Kidney (tissue), 14 donors: ENCODE measurements around the gene LGALS7. TPM values are rescaled to one million over a fixed set of nuclear protein-coding genes. Genes with fewer than 3 reads are reported as not detected.
A peak's percentile ranks its signal among the peaks of the same experiment; 100 is the strongest.
"Not testable (repeated sequence)": the region's sequence is repeated elsewhere in the genome, so short reads cannot be mapped to it uniquely, and the experiment has no call there.

Experiments used
- DNase-seq, 5 donors: peaks; one replicate each; pipeline ENCODE4 v3.0.0-alpha.2; 2013 to 2020
- FAIRE-seq: peaks from 2 replicates; lab custom pipeline; 2012; peaks lifted over from hg19 to GRCh38; lab: Jason Lieb, UNC
- H3K27ac ChIP-seq, 2 donors: one replicate each; pipeline ENCODE4 v1.7.0; 2013; ENCODE audit warnings: low read depth in 2 of 2, low read length in 2 of 2, inconsistent platforms in 1 of 2
- H3K27me3 ChIP-seq: one replicate; pipeline ENCODE4 v1.7.1; 2013; ENCODE audit warnings: low read length, inconsistent platforms; ENCODE audit not compliant: control insufficient read depth, insufficient read depth
- H3K36me3 ChIP-seq, 3 donors: one replicate each; pipeline versions ENCODE4 v1.7.0 to v1.7.1; 2013; ENCODE audit warnings: low read length in 3 of 3, control low read depth in 1 of 3, inconsistent platforms in 1 of 3; ENCODE audit not compliant: insufficient read depth in 3 of 3, control insufficient read depth in 2 of 3
- H3K4me1 ChIP-seq, 3 donors: one replicate each; pipeline versions ENCODE4 v1.7.0 to v1.7.1; 2013; ENCODE audit warnings: low read length in 3 of 3, inconsistent platforms in 1 of 3, low read depth in 1 of 3; ENCODE audit not compliant: control insufficient read depth in 2 of 3, insufficient read depth in 2 of 3
- H3K4me3 ChIP-seq, 3 donors: one replicate each; pipeline versions ENCODE4 v1.7.0 to v1.8.1; 2013; ENCODE audit warnings: low read length in 3 of 3, control low read depth in 1 of 3, inconsistent platforms in 1 of 3
- H3K9ac ChIP-seq, 3 donors: one replicate each; pipeline versions ENCODE4 v1.7.0 to v1.7.1; 2013; ENCODE audit warnings: low read length in 3 of 3, control low read depth in 1 of 3, inconsistent platforms in 1 of 3
- H3K9me3 ChIP-seq, 3 donors: one replicate each; pipeline versions ENCODE4 v1.7.0 to v1.7.1; 2013; ENCODE audit warnings: low read length in 3 of 3, control low read depth in 1 of 3, inconsistent platforms in 1 of 3; ENCODE audit not compliant: control insufficient read depth in 2 of 3, insufficient read depth in 1 of 3
- intact Hi-C: fragments of 100-400 bp; cut with DNase I; formaldehyde crosslinking; loops from one replicate; pipeline ENCODE4 v1.11.1; 2022
- polyA plus RNA-seq: library from polyadenylated mRNA; stranded (reverse); fragments of 350-450 nt; fragmentation: Illumina TruSeq; extraction: RNeasy Lipid Tissue Mini Kit (QIAGEN cat#74804); gene quantifications from one replicate; pipeline ENCODE4 v1.2.3, GENCODE V29; 2014; ENCODE audit warnings: low read depth, low replicate concordance; ENCODE audit not compliant: insufficient read depth
- total RNA-seq: library from RNA; stranded (reverse); fragmentation: NEBNext Ultra II Directional; extraction: Animal tissue kit (Norgen Biotek cat#: 25700); gene quantifications from one replicate; pipeline ENCODE4 v1.2.1, GENCODE V29; 2021
- TF ChIP-seq, protein P1 (sequence below): IDR thresholded peaks from 3 replicates; pipeline ENCODE4 v1.5.1; 2012; ENCODE audit warnings: mild to moderate bottlenecking, moderate library complexity, borderline replicate concordance; ENCODE audit not compliant: insufficient read depth; ENCODE audit errors: extremely low read depth
- donor health status: control.
- donor health status: control.
- donor health status: control.
- donor health status: control.
- donor health status: control.
- donor health status: DM: yes; HTN: yes; CAD: no.
- donor health status: Normal renal cell carcinoma (clear cell type).

Gene LGALS7
- total and polyA plus RNA-seq, 2 donors from 2014 or later, result 1.3 TPM; not detected in 1

DNA sequence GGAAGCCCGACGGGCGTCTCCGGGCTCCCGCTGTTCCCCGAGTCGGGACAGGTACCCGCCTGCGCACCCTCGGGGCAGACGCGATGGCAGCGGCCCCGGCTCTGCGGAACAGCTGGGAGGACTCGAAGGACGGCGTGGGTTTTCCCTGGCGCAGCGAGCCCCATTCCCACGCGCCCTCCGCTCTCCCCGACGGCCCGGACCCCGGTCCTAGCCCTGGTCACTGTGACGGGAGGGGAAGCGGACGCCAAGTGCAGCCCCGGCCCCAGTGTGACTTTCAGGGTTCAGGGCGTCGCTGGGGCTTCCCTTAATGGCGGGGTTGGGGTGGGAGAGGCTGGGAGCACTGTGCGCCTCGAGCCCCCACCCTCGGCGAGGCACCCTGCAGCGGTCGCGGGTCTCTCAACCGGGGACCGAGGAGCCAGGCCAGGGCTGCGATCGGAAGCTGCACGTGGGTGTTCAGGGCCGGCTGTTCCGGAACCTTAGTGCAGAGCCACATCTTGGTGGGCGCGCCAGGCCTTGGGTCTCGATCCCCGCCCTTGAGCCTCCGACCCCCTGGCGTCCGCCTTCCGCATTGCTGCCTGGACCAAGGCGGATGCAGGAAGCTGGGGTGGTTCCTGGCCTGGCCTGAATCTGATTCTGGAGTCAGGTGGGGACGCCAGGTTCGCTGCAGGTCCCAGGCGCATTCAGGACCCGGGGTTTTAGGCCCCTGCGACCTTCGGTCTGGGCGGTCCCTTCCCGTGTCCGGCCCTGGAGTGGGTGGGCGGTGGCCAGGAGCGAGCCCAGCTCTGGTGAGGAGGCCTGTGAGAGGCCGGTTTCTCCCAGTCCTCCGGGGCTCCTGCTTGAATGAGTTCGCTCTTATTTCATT, 19.2 kb upstream of the LGALS7 start:
- DNase-seq (peak; percentile 43 to 85 (median 71)), FAIRE-seq (no peak)
- intact Hi-C loops, result no loop called here
- H3K27ac ChIP-seq, result peak overlapping the region in 1 of 2 donors; percentile 53
- H3K9ac ChIP-seq, result peak overlapping the region in 1 of 3 donors; percentile 26
- no peaks in the 10 kb centered on the region for H3K9me3 ChIP-seq
- H3K36me3 ChIP-seq, result no peaks in the 10 kb centered on the region
- H3K4me3 ChIP-seq, result peak overlapping the region in 1 of 3 donors; percentile 21
- no peaks in the 10 kb centered on the region for H3K27me3 ChIP-seq
- H3K4me1 ChIP-seq, result peaks cover 0 to 4% (median 0%) of the 10 kb centered on the region in 3 donors
- TF ChIP-seq, protein P1, sequence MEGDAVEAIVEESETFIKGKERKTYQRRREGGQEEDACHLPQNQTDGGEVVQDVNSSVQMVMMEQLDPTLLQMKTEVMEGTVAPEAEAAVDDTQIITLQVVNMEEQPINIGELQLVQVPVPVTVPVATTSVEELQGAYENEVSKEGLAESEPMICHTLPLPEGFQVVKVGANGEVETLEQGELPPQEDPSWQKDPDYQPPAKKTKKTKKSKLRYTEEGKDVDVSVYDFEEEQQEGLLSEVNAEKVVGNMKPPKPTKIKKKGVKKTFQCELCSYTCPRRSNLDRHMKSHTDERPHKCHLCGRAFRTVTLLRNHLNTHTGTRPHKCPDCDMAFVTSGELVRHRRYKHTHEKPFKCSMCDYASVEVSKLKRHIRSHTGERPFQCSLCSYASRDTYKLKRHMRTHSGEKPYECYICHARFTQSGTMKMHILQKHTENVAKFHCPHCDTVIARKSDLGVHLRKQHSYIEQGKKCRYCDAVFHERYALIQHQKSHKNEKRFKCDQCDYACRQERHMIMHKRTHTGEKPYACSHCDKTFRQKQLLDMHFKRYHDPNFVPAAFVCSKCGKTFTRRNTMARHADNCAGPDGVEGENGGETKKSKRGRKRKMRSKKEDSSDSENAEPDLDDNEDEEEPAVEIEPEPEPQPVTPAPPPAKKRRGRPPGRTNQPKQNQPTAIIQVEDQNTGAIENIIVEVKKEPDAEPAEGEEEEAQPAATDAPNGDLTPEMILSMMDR, result peak; percentile 23

DNA sequence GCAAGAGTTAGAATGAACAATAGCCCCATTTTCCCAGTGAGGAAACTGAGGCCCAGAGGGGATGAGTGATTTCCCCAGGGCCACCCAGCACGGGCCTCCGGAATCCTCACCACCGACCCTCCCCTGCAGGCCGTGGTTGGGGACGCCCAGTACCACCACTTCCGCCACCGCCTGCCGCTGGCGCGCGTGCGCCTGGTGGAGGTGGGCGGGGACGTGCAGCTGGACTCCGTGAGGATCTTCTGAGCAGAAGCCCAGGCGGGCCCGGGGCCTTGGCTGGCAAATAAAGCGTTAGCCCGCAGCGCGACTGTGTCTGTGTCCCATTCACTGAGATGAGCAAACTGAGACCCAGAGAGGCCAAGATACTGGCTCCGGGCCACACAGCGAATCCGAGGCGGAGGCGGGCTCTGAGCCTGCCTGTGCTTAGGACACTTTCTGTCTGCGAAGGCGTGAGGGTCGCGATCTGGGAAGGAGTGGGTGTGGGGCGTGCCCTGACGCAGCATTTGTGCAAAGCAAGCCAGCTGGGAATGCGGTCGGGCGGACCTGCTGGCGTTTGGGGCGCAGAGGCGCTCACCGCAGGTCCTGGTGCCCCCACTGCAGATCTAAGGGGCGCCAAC, 18.2 kb upstream of the LGALS7 start:
- H3K4me1 ChIP-seq, H3K4me3 ChIP-seq, H3K36me3 ChIP-seq, H3K9ac ChIP-seq, H3K9me3 ChIP-seq, H3K27ac ChIP-seq, intact Hi-C loops, H3K27me3 ChIP-seq, DNase-seq: not testable (repeated sequence)
- FAIRE-seq, result peak; percentile 33

DNA sequence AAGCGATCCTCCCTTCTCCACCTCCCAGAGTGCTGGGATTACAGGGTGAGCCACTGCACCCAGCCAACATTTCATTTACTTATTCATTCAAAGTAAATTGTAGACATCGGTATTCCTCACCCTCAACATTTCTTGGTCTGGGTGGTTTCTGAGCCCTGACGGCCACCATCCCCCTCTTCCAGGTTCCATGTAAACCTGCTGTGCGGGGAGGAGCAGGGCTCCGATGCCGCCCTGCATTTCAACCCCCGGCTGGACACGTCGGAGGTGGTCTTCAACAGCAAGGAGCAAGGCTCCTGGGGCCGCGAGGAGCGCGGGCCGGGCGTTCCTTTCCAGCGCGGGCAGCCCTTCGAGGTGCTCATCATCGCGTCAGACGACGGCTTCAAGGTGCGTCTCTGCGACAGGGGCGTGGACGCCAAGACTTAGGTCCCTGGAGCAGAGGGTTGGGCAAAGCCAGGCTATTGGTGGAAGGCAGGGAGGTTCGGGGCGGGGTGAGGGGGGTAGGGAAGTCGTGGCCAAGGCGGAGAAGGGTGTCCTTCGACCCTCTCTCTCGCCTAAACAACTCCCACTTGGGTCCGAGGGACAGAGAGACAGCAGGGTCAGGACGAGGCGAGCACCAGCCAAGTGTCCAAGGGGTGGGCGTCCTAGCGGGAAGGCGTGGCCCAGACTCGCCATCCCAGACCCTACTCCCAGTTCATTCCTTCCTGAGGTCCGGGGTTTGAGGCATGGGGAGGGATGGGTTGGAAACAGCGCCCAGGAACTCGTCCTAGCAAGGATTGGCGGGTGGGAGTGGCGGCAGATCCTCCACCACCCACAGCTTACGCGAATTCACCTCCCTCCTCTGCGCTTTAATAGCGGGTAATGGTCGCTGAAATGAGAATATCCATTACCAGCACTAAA, 17.4 kb upstream of the LGALS7 start:
- not testable (repeated sequence) for FAIRE-seq, H3K27ac ChIP-seq

DNA sequence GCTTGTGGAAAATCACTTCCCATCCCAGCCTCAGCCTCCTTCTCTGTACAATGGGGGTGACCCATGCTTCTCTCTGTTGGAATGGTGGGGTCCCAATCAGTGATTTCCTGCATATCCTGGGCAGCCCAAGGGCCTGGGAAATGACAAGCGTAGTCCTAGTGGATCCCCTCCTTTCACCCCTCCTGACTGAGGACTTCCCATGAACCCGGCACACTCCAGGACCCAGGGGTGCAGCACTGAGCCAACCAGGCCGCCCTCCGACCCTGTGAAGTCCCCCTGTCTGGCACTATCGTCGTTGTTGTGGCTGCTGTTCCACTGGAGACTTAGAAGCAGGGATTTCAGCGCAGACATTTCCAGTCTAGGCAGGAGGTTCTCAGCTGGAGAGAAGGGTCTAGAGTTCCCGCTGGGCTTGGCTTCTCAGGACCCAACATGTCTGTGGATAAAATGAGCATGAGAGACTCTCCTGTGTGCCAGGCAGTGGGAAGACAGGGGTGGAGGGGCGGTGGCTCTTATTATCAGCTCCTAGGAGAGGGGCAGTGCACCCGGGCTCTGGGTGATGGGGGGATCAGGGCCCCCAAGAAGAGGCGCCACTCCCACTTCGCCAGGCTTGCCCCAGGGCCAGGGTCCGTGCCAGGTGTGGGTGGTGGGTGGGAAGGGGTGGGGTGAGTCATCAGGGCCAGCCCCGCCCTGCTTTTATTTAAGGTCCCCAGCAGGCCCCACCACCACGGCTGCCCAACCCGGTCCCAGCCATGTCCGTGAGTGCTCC, 15.3 kb upstream of the LGALS7 start, which contains the start of gene LGALS7B:
TSS of gene LGALS7B (plus strand) at position 723 of the 766 bp plus-strand sequence. CDS start at position 750, 27 bp downstream.
- H3K9me3 ChIP-seq, result no peaks in the 10 kb centered on the region
- no peaks in the 10 kb centered on the region for H3K27me3 ChIP-seq
- TF ChIP-seq, protein P1, result no peak
- no peaks in the 10 kb centered on the region for H3K36me3 ChIP-seq
- no peak within 1 kb of the TSS for H3K9ac ChIP-seq
- FAIRE-seq (no peak), DNase-seq (peak in 1 of 5 donors; percentile 64)
- intact Hi-C loops, result no loop called here
- H3K27ac ChIP-seq, result no peak within 1 kb of the TSS
- H3K4me3 ChIP-seq, result no peak within 1 kb of the TSS
- H3K4me1 ChIP-seq, result peaks cover 0 to 4% (median 0%) of the 10 kb centered on the region in 3 donors

More for the DNA sequence above, 17.4 kb upstream of the LGALS7 start:
- H3K36me3 ChIP-seq, H3K27me3 ChIP-seq, intact Hi-C loops, H3K9ac ChIP-seq, H3K4me1 ChIP-seq, H3K9me3 ChIP-seq, H3K4me3 ChIP-seq: not testable (repeated sequence)
- peak in 1 of 5 donors; percentile 66 for DNase-seq
